IMR-90 (cell line): ENCODE data around the gene LIPH. TPM values are rescaled to one million over a fixed set of nuclear protein-coding genes. Genes with fewer than 3 reads are reported as not detected.

Experiments
- ATAC-seq: fragments of 200-7000 bp; cut with Tn5 transposase; 2 replicates; pipeline ENCODE4 v1.9.1; 2020; ENCODE audit warnings: low read depth, mild to moderate bottlenecking, moderate library complexity
- BruUV-seq: library from RNA; stranded (reverse); fragments of 400-500 nt; replicated peaks from 2 replicates; lab custom pipeline; 2021; lab: Mats Ljungman, UMichigan
- CTCF ChIA-PET: fragments of 300-600 bp; formaldehyde crosslinking; extraction: SDS; loops from one replicate; lab custom pipeline; 2021; ENCODE audit warnings: antibody characterized with exemption; lab: Yijun Ruan, JAX
- POLR2A ChIA-PET: fragments of 300-600 bp; sonication (Branson Sonifier 250); formaldehyde crosslinking; loops from one replicate; lab custom pipeline; 2022; ENCODE audit warnings: antibody characterized with exemption; ENCODE audit not compliant: unreplicated experiment; lab: Charles Lee
- DNase-seq: peaks from one replicate; pipeline ENCODE4 v3.0.0; 2013
- H2AFZ ChIP-seq: replicated peaks from 2 replicates; pipeline ENCODE3; 2013; ENCODE audit warnings: low read length, mild to moderate bottlenecking; ENCODE audit not compliant: poor library complexity
- H2AK5ac ChIP-seq: 2 replicates; pipeline ENCODE4 v1.6.1; 2013; ENCODE audit warnings: low read depth, low read length, inconsistent platforms
- H2AK9ac ChIP-seq: replicated peaks from 2 replicates; pipeline ENCODE3; 2013; ENCODE audit warnings: mild to moderate bottlenecking, low read depth, low read length, moderate library complexity; ENCODE audit not compliant: poor library complexity
- H2BK120ac ChIP-seq: 2 replicates; pipeline ENCODE4 v1.6.1; 2013; ENCODE audit warnings: low read depth, low read length, inconsistent platforms
- H2BK15ac ChIP-seq: 3 replicates; pipeline ENCODE4 v1.6.1; 2013; ENCODE audit warnings: low read depth, low read length, inconsistent platforms
- H2BK20ac ChIP-seq: 2 replicates; pipeline ENCODE4 v1.6.1; 2013; ENCODE audit warnings: low read depth, mild to moderate bottlenecking, inconsistent platforms, low read length, moderate library complexity
- H2BK5ac ChIP-seq: 2 replicates; pipeline ENCODE4 v1.6.1; 2013; ENCODE audit warnings: mild to moderate bottlenecking, low read depth, low read length, inconsistent platforms; ENCODE audit not compliant: poor library complexity, severe bottlenecking
- H3K14ac ChIP-seq: replicated peaks from 2 replicates; pipeline ENCODE4 v1.6.1; 2013; ENCODE audit warnings: low read depth, low read length, inconsistent platforms
- H3K18ac ChIP-seq: 2 replicates; pipeline ENCODE4 v1.6.1; 2013; ENCODE audit warnings: low read depth, low read length, control low read depth
- H3K23ac ChIP-seq: 2 replicates; pipeline ENCODE4 v1.6.1; 2013; ENCODE audit warnings: low read depth, low read length, inconsistent platforms
- H3K27ac ChIP-seq: 2 replicates; pipeline ENCODE4 v1.5.1; 2013; ENCODE audit warnings: mild to moderate bottlenecking, control low read depth, low read length; ENCODE audit not compliant: insufficient read depth
- H3K27me3 ChIP-seq: 2 replicates; pipeline ENCODE4 v1.6.1; 2013; ENCODE audit warnings: low read length; ENCODE audit not compliant: control insufficient read depth, insufficient read depth
- H3K36me3 ChIP-seq: 2 replicates; pipeline ENCODE4 v1.6.1; 2013; ENCODE audit warnings: low read length, mixed read lengths; ENCODE audit not compliant: control insufficient read depth, insufficient read depth
- H3K4ac ChIP-seq: 2 replicates; pipeline ENCODE4 v1.6.1; 2013; ENCODE audit warnings: low read depth, low read length, inconsistent platforms
- H3K4me1 ChIP-seq: 2 replicates; pipeline ENCODE4 v1.6.1; 2013; ENCODE audit warnings: low read length, mixed read lengths; ENCODE audit not compliant: control insufficient read depth, insufficient read depth
- H3K4me2 ChIP-seq: 2 replicates; pipeline ENCODE4 v1.6.1; 2013; ENCODE audit warnings: low read depth, mild to moderate bottlenecking, control low read depth, low read length, moderate library complexity
- H3K4me3 ChIP-seq: 2 replicates; pipeline ENCODE4 v1.5.1; 2013; ENCODE audit warnings: low read depth, mild to moderate bottlenecking, control low read depth, low read length, moderate library complexity; ENCODE audit not compliant: insufficient read depth
- H3K56ac ChIP-seq: 2 replicates; pipeline ENCODE4 v1.6.1; 2013; ENCODE audit warnings: low read length, inconsistent platforms; ENCODE audit not compliant: insufficient read depth; ENCODE audit errors: extremely low read depth
- H3K79me1 ChIP-seq, 2 experiments: 2 replicates each; pipeline ENCODE4 v1.6.1; 2013; ENCODE audit warnings: low read length in 2 of 2, inconsistent platforms in 1 of 2, low read depth in 1 of 2
- H3K9ac ChIP-seq: 2 replicates; pipeline ENCODE4 v1.6.1; 2013; ENCODE audit warnings: low read depth, low read length, control low read depth
- H3K9me1 ChIP-seq: 2 replicates; pipeline ENCODE4 v1.6.1; 2013; ENCODE audit warnings: low read length, inconsistent platforms; ENCODE audit not compliant: insufficient read depth
- H3K9me3 ChIP-seq: 2 replicates; pipeline ENCODE4 v1.6.1; 2013; ENCODE audit warnings: low read length; ENCODE audit not compliant: control insufficient read depth, insufficient read depth
- H4K20me1 ChIP-seq: 2 replicates; pipeline ENCODE4 v1.6.1; 2013; ENCODE audit warnings: low read length, inconsistent platforms; ENCODE audit not compliant: insufficient read depth
- H4K5ac ChIP-seq: 2 replicates; pipeline ENCODE4 v1.6.1; 2013; ENCODE audit warnings: mild to moderate bottlenecking, low read depth, low read length, control low read depth
- H4K8ac ChIP-seq, 2 experiments: 2 replicates each; pipeline ENCODE4 v1.6.1; 2013; ENCODE audit warnings: low read depth in 2 of 2, low read length in 2 of 2, control low read depth in 1 of 2, inconsistent platforms in 1 of 2
- H4K91ac ChIP-seq: 2 replicates; pipeline ENCODE4 v1.6.1; 2013; ENCODE audit warnings: low read depth, low read length, inconsistent platforms; ENCODE audit not compliant: insufficient read depth
- BHLHE40 ChIP-seq: fragments of 150-350 bp; IDR thresholded peaks from 2 replicates; pipeline ENCODE4 v1.6.1; 2016; ENCODE audit warnings: mild to moderate bottlenecking, low read depth, low read length
- CEBPB ChIP-seq: IDR thresholded peaks from 2 replicates; pipeline ENCODE4 v1.6.1; 2012; ENCODE audit warnings: low read depth, low read length, improper control_type of control experiment
- CTCF ChIP-seq: conservative IDR thresholded peaks from 2 replicates; pipeline ENCODE4 v1.5.1; 2012; ENCODE audit warnings: mild to moderate bottlenecking, low read depth, low read length, improper control_type of control experiment
- FOS ChIP-seq: fragments of 150-350 bp; IDR thresholded peaks from 2 replicates; pipeline ENCODE4 v1.6.1; 2016; ENCODE audit warnings: low read depth, low read length
- MAFK ChIP-seq: IDR thresholded peaks from 2 replicates; pipeline ENCODE4 v1.6.1; 2012; ENCODE audit warnings: low read depth, low read length, improper control_type of control experiment
- MXI1 ChIP-seq: IDR thresholded peaks from 2 replicates; pipeline ENCODE4 v1.6.1; 2012; ENCODE audit warnings: low read depth, mild to moderate bottlenecking, low read length, moderate library complexity, borderline replicate concordance
- RAD21 ChIP-seq: IDR thresholded peaks from 2 replicates; pipeline ENCODE4 v1.6.1; 2012; ENCODE audit warnings: low read length, improper control_type of control experiment
- RCOR1 ChIP-seq: IDR thresholded peaks from 2 replicates; pipeline ENCODE4 v1.6.1; 2012; ENCODE audit warnings: mild to moderate bottlenecking, low read length, improper control_type of control experiment; ENCODE audit not compliant: insufficient replicate concordance
- RFX5 ChIP-seq: IDR thresholded peaks from 2 replicates; pipeline ENCODE4 v1.8.0; 2012; ENCODE audit warnings: low read depth, mild to moderate bottlenecking, low read length, moderate library complexity
- USF2 ChIP-seq: fragments of 150-350 bp; IDR thresholded peaks from 2 replicates; pipeline ENCODE4 v1.6.1; 2017; ENCODE audit warnings: mild to moderate bottlenecking, antibody characterized with exemption, low read length, low read depth
- WGBS, 2 experiments: methylation state at CpG; one replicate each; pipeline versions ENCODE4 v1.1.5 to v1.1.7; 2013; ENCODE audit warnings: missing lambda C conversion rate in 2 of 2; ENCODE audit not compliant: insufficient read length in 1 of 2; ENCODE audit errors: extremely low coverage in 2 of 2; 5-methylcytosine and 5-hydroxymethylcytosine counted together
- dilution Hi-C: fragments of 300-500 bp; cut with HindIII; formaldehyde crosslinking; loops from one replicate; pipeline ENCODE4 v1.14.3; 2018; ENCODE audit warnings: low sequenced_read_pairs; ENCODE audit not compliant: unreplicated experiment
- in situ Hi-C: fragments of 300-500 bp; cut with MboI; formaldehyde crosslinking; loops from 3 replicates; pipeline ENCODE4 v1.14.3; 2019; ENCODE audit warnings: low sequenced_read_pairs, inconsistent platforms, mixed read lengths
- intact Hi-C: fragments of 100-400 bp; cut with micrococcal nuclease; formaldehyde crosslinking; loops from 2 replicates; pipeline ENCODE4 v1.10.0; 2022
- polyA plus RNA-seq, 3 experiments: library from polyadenylated mRNA; depleted of rRNA; stranded (reverse); fragments of >200 nt; gene quantifications; 2 replicates each; pipeline ENCODE4 v1.2.3, GENCODE V29; 2012; ENCODE audit warnings: low replicate concordance in 1 of 3
- total RNA-seq: library from RNA; depleted of rRNA; stranded (reverse); fragments of >200 nt; gene quantifications from 2 replicates; pipeline ENCODE4 v1.2.3, GENCODE V29; 2012

LIPH gene
- total and polyA plus RNA-seq, 2 of the 4 experiments (the other 2 are of a cell fraction), result 0.27 to 0.36 TPM

- TF ChIP-seq MAFK (no peak), CTCF (no peak), RFX5 (no peak), USF2 (no peak), MXI1 (no peak), CEBPB (no peak), RCOR1 (no peak), RAD21 (no peak), FOS (no peak), BHLHE40 (no peak)
- Histone ChIP-seq H2AFZ (no peak overlapping the region), H4K5ac (no peak overlapping the region), H3K4me3 (no peak overlapping the region), H3K4me2 (no peak overlapping the region), H3K4ac (no peak overlapping the region), H4K20me1 (no peaks in the 10 kb centered on the region), H2AK5ac (no peak overlapping the region), H3K9ac (no peak overlapping the region), H2BK5ac (no peak overlapping the region), H3K23ac (no peak overlapping the region), H2AK9ac (no peak overlapping the region), H2BK15ac (no peak overlapping the region), H3K56ac (no peak overlapping the region), H3K14ac (no peak overlapping the region), H3K79me1 (no peaks in the 10 kb centered on the region), H3K9me3 (no peaks in the 10 kb centered on the region), H2BK120ac (no peak overlapping the region), H3K4me1 (no peaks in the 10 kb centered on the region), H4K8ac (no peak overlapping the region), H3K27me3 (peaks cover 2% of the 10 kb centered on the region; the same call in 1 of the 2 replicates), H3K27ac (no peak overlapping the region), H3K36me3 (no peaks in the 10 kb centered on the region), H3K9me1 (no peaks in the 10 kb centered on the region), H4K91ac (no peak overlapping the region), H2BK20ac (no peak overlapping the region), H3K18ac (no peak overlapping the region)
- no peak for DNase-seq
- ChIA-PET POLR2A (no interaction called here), CTCF (no interaction called here)
- no TSS peak for BruUV-seq
- WGBS, 2 experiments, result no CpG with 5 or more reads among the region's 5 CpGs
- dilution Hi-C loops, result no loop called here
- intact Hi-C loops, result no loop called here
- in situ Hi-C loops, result no loop called here
- no peak for ATAC-seq
Measured at GRCh38 chr3:185530856-185531255, 21.5 kb downstream of the LIPH start.
